A172 (cell line): ENCODE results near the gene ZNF154. TPM values are rescaled to one million over a fixed set of nuclear protein-coding genes. Genes with fewer than 3 reads are reported as not detected.

Experiments
- DNase-seq: peaks from one replicate; pipeline ENCODE4 v3.0.0-alpha.2; 2015; ENCODE audit warnings: low spot score
- total RNA-seq: library from RNA; depleted of rRNA; stranded (reverse); fragments of >200 nt; shearing (Covaris generic); gene quantifications from 2 replicates; pipeline ENCODE4 v1.2.3, GENCODE V29; 2014; rRNA removed

Gene ZNF154
- total RNA-seq, 1 experiment from 2014 or later, result not detected

- no peak for DNase-seq
These were observed 26.7 kb downstream of the ZNF154 start for GRCh38 chr19:57682226-57682766.

- DNase-seq, result no peak
These were observed 33.1 kb downstream of the ZNF154 start for GRCh38 chr19:57675881-57676280.

GRCh38 chr19:57672466-57672865, 36.5 kb downstream of the ZNF154 start:
- DNase-seq, result no peak

DNA sequence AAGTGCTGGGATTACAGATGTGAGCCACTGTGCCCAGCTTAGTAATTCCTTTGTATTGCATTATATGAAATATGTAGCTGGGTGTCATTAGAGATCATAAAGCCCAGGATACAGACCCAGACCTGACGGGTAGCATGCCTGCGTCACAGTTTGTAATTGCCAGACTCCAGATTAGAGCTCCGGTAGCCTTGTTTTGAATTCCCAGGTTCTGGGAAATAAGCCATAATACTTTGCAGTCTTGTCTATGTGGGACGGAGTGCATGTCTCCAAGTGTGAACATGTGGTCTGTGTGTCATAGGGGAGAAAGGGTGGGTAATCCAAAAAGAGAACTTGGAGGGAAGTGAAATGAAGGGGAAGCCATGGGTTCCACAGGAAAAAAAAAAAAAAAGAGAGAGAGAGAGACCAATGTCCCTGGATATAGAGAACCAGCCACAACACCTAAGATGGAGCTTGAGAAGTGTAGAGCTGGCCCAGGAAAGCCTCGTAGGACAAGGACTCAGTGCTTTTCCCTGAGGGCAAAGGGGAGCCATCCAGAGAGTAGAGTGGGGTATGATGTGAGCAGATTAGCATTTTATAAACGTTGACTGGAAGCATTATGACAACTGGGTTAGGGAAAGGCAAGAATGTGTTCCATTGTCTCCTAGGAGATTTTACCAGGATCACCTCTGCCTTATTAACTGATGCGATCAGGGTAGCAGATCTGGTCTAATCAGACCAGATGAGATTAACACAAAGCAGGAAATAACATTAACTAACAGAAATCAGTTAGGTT, 37.7 kb downstream of the ZNF154 start:
- DNase-seq, result no peak

DNA sequence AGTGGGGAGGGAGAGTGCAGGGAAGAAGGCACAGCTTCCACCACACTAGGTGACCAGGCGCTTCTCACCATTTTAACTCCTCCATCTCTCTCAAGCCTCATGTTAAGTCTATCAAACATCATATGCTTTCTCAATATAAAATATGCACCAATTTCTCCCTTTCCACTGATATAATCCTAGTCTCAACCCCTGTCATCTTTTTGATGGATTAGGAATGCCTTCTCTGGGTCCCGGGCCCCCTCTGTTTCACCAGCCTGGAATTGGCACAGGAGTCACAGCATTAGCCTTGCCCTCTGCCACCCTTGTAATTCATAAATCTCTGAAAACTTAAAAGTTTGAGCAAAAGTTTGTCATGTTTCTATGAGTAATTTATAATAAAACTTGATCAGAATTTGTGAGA, 40.4 kb downstream of the ZNF154 start, which contains the start of gene ZSCAN4:
TSS of gene ZSCAN4 (plus strand) at position 301 of the 400 bp plus-strand sequence. CDS start 7,211 bp downstream, outside the sequence.
- DNase-seq, result no peak

DNA sequence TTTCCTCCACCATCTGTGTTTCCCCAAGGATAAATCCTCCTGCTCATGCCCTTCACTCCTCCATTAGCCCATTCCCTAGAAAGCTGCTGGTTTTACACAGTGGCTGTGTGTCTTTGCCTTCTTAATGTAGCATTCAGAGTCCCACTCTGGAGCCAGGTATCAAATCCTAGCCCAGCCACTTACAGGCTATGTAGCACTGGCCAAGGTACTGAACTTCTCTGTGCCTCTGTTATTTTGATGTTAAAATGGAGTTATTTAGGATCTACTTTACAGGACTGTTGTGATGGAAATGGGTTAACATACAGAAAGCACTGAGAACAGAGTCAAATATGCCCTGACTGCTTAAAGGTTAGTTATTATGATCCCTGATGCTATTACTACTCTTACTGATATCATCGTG, 41.8 kb downstream of the ZNF154 start:
- no peak for DNase-seq

GRCh38 chr19:57665261-57665806, 43.7 kb downstream of the ZNF154 start:
- no peak for DNase-seq

DNA sequence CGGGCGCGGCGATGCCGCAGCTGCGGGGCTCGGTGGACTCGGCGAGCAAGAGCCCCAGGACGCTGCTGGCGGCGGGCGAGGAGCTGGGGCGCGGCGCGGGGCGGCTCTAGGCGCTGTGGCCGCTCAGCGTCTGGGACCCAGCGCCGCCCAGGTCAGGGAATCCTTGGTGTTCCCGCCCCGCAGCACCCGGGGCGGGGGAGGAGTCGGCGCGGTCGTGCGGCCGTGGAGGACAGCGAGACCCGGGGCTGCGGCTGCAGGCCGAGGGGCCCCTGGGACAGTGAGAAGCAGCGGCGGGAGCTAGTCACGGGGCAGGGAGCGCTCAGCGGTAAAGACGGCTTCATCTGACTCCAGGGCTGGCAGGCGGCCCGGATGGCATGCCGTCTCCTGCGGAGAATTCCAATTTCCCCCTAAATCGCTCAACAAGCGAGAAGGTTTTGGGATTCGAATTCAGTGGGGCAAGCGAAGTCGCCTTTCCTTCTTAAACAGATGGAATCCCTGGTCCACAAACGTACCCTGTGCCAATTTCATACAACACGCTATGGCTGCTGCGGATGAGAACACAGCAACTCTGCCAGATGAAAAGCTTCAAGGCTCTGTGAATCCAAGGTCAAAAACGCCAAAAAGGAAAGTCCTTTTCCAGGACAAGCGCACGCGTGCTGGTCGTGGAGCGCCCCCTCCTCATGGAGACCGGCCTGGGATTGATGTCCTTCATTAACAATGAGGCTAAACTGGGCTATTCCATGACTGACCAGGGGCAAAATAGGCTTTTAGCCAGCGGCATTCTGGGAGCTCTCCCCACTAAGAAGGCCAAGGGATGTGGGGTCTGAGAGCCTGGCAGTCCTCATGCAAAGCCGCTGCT, 44.5 kb downstream of the ZNF154 start:
- peak; percentile 45 for DNase-seq

DNA sequence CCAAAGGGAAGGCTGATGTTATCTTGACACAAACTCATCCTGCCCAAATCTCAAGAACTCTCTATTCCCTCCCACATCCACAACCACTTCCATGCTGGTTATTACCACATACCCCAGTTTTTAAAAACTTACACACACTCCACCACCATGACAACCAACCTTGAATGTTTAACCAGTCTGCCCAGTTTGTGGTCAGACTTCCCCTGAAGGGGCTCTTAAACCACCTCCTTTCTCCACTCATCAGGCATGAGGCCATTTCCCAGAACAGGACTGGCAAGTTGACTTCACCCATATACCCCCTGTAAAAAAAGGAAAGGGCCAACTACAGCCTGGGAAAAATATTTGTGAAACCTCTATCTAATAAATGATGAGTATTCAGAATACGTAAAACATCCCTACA, 52.7 kb downstream of the ZNF154 start:
- no peak for DNase-seq

DNA sequence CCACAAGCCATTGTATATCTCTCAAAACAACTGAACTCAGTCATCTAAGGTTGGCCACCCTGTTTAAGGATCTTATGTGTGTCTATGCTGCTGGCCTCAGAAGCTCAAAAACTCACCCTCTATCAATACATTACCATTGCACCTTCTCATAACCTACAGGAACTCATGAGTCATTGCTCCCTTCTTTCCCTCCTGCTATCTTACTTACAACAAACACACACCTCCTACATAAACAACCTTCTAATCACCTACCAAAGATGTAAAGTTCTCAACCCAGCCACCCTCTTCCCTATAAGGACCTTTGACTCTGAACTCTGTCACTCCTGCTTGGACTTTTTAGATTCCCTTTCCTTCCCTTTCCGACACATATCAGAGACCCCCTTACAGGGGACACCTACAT, 53.6 kb downstream of the ZNF154 start:
- DNase-seq, result no peak

DNA sequence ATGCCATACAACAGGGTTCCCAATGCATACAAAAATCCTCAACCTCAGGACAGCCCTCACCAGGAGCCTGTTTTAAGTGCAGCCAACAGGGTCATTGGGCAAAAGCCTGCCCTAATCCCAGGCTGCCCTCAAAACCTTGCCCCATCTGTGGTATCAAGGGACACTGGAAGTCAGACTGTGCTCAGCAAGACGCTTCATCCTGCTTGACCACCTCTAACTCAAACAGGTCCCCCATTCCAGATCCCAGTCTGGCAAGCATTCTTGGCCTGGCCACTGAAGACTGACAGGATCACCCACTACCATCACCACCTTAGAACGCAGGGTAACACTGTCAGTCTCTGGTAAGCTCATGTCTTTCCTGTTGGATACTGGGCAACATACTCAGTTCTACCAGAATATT, 55.3 kb downstream of the ZNF154 start:
- DNase-seq, result no peak

DNA sequence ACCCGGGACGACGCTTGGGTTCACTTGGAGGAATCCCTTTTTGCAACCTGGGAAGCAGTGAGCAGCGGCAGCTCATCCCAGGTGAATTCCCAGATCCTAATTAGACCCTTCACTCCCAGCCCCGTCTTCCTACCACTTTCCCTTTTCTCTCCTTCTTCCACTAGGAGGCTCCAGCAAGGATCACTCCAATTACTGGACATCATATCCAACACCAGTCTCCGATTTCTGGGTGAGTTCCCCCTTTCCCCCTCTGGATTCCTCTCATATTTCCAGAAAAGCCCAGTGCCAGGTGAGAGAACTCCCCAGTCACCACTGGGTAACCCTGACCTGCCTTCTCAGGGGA, 57.4 kb downstream of the ZNF154 start:
- DNase-seq, result no peak

DNA sequence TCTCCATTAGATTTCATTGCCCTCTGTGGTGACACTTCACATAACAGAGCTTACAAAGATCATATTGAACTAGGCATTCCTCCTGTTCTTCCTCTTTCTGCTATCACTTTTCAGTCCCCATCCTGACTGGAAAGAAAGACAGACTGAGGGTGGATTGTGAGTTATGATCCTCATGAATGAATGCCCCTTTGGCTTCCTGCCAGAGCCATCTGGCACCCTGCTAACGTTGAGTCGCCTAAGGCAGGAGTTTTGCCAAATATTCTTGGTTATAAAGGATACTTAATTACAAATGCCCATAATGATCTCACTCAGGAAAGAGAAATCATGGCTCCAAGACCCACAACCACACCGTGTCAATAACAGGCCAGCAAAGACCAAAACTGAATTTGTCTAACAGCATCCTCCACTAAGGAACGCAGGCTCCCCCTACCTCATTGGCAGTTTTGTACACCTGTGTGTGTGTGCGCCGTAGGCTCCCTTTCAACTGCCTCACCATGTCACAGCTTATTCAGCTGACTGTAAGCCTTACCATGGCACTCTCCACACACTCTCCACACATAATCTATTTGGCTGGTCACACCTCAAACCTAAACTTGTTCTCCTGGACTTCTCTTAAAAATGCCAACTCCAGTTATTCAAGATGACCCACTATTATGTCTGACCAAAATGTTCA, 60.5 kb downstream of the ZNF154 start:
- DNase-seq, result no peak

Other genes with a start within 250 kb of the ZNF154 start
- 7.4 and 9.0 TPM in 2 replicates for gene ZNF772, start 231.6 kb downstream of the ZNF154 start, total RNA-seq
- 10.1 and 11.8 TPM in 2 replicates for gene ZNF419, start 221.5 kb downstream of the ZNF154 start, total RNA-seq
- gene ZNF773, start 209.3 kb downstream of the ZNF154 start, total RNA-seq, result 4.2 and 15.4 TPM in 2 replicates
- gene ZNF549, start 181.8 kb downstream of the ZNF154 start, total RNA-seq, result 5.4 and 6.1 TPM in 2 replicates
- 4.9 and 5.0 TPM in 2 replicates for gene ZNF550, start 149.3 kb downstream of the ZNF154 start, total RNA-seq
- gene ZNF416, start 130.3 kb downstream of the ZNF154 start, total RNA-seq, result 8.5 TPM in 2 replicates
- gene ZIK1, start 125.1 kb downstream of the ZNF154 start, total RNA-seq, result not detected in 2 replicates
- gene ZNF530, start 109.3 kb downstream of the ZNF154 start, total RNA-seq, result 13.6 and 20.2 TPM in 2 replicates
- 36.0 and 48.8 TPM in 2 replicates for gene ZNF134, start 95.0 kb downstream of the ZNF154 start, total RNA-seq
- gene ZNF211, start 76.0 kb downstream of the ZNF154 start, total RNA-seq, result 15.5 and 15.8 TPM in 2 replicates
- gene ZSCAN4, start 40.3 kb downstream of the ZNF154 start, total RNA-seq, result 0.12 TPM in 1 of 2 replicates, not detected in the other
- gene ZNF551, start 27.2 kb downstream of the ZNF154 start, total RNA-seq, result 11.2 and 18.7 TPM in 2 replicates
- not detected in 2 replicates for gene ZNF671, start 18.4 kb upstream of the ZNF154 start, total RNA-seq
- 20.9 and 26.1 TPM in 2 replicates for gene ZNF776, start 37.6 kb upstream of the ZNF154 start, total RNA-seq
- gene ZNF586, start 60.5 kb upstream of the ZNF154 start, total RNA-seq, result 18.9 and 24.6 TPM in 2 replicates
- 4.6 and 11.6 TPM in 2 replicates for gene ZNF552, start 105.7 kb upstream of the ZNF154 start, total RNA-seq
- gene ZNF587B, start 121.1 kb upstream of the ZNF154 start, total RNA-seq, result 22.9 and 26.6 TPM in 2 replicates
- 24.7 and 31.9 TPM in 2 replicates for gene ZNF587, start 140.7 kb upstream of the ZNF154 start, total RNA-seq
- gene ZNF814, start 179.8 kb upstream of the ZNF154 start, total RNA-seq, result 0.29 and 1.7 TPM in 2 replicates
- 10.1 and 11.7 TPM in 2 replicates for gene ZNF417, start 207.4 kb upstream of the ZNF154 start, total RNA-seq
- 0.07 and 0.31 TPM in 2 replicates for gene ZNF418, start 226.2 kb upstream of the ZNF154 start, total RNA-seq
- 3.1 and 3.7 TPM in 2 replicates for gene ZNF256, start 238.5 kb upstream of the ZNF154 start, total RNA-seq